Breast epithelium (tissue), 4 donors: ENCODE measurements around the gene HDAC4. TPM values are rescaled to one million over a fixed set of nuclear protein-coding genes. Genes with fewer than 3 reads are reported as not detected.

Experiments
- DNase-seq, 2 donors: peaks; one replicate each; pipeline ENCODE4 v3.0.0-alpha.2; 2019; ENCODE audit warnings: low spot score in 2 of 2
- H3K27ac ChIP-seq, 2 donors: fragments of 200-600 bp; sonication (generic) in 1 of 2; one replicate each; pipeline ENCODE4 v1.5.1; 2016 to 2019; ENCODE audit warnings: mild to moderate bottlenecking in 1 of 2
- H3K27me3 ChIP-seq, 2 donors: fragments of 200-600 bp; sonication (generic) in 1 of 2; one replicate each; pipeline versions ENCODE4 v1.5.1 to v1.6.0; 2017 to 2019; ENCODE audit warnings: control low read depth in 1 of 2, mild to moderate bottlenecking in 1 of 2
- H3K36me3 ChIP-seq: fragments of 200-600 bp; one replicate; pipeline ENCODE4 v1.5.1; 2019
- H3K4me1 ChIP-seq, 2 donors: fragments of 200-600 bp; sonication (generic); one replicate each; pipeline ENCODE4 v1.5.1; 2016 to 2019; ENCODE audit warnings: control low read depth in 1 of 2
- H3K4me3 ChIP-seq, 3 donors: fragments of 200-600 bp; sonication (generic); 1 replicate in 2 of 3; 2 replicates in 1 of 3; pipeline ENCODE4 v1.5.1; 2016 to 2019; ENCODE audit warnings: mild to moderate bottlenecking in 3 of 3, moderate library complexity in 2 of 3
- H3K9me3 ChIP-seq, 2 donors: fragments of 200-600 bp; sonication (generic) in 1 of 2; one replicate each; pipeline ENCODE4 v1.5.1; 2016 to 2019; ENCODE audit warnings: control low read depth in 1 of 2
- CTCF ChIP-seq, 3 donors: fragments of 450-650 bp; IDR thresholded peaks; one replicate each; pipeline ENCODE4 v1.5.1; 2016 to 2017; ENCODE audit warnings: antibody characterized with exemption in 3 of 3, mild to moderate bottlenecking in 3 of 3, moderate library complexity in 3 of 3
- POLR2A ChIP-seq: fragments of 450-650 bp; IDR thresholded peaks from one replicate; pipeline ENCODE4 v1.6.1; 2016; ENCODE audit warnings: antibody characterized with exemption, mild to moderate bottlenecking, moderate library complexity
- POLR2AphosphoS5 ChIP-seq, 3 donors: sonication (generic); formaldehyde crosslinking; IDR thresholded peaks; one replicate each; pipeline ENCODE4 v1.6.1; 2017; ENCODE audit warnings: antibody characterized with exemption in 3 of 3
- intact Hi-C: fragments of 100-400 bp; cut with DNase I; formaldehyde crosslinking; loops from one replicate; pipeline ENCODE4 v1.15.1; 2023; ENCODE audit warnings: low total_unique reads
- total RNA-seq, 3 donors: library from RNA; depleted of rRNA; stranded (reverse); fragments of >200 nt; gene quantifications; one replicate each; pipeline ENCODE4 v1.1.0, GENCODE V29; 2016

HDAC4 gene
- total RNA-seq, 3 donors from 2014 or later: 20.3 to 36.0 (median 32.8) TPM

GRCh38 chr2:239222706-239223309 lies 178.0 kb downstream of the HDAC4 start:
- TF ChIP-seq CTCF (IDR thresholded peaks at IDR 0.05): no peak
- TF ChIP-seq POLR2AphosphoS5 (IDR thresholded peaks at IDR 0.05): no peak
- intact Hi-C loops: no loop called here
- H3K9me3 ChIP-seq: no peaks in the 10 kb centered on the region
- peaks cover 15 to 16% of the 10 kb centered on the region in 2 donors for H3K4me1 ChIP-seq
- DNase-seq: no peak
- peak overlapping the region; percentile 70 to 80 for H3K27ac ChIP-seq
- no peaks in the 10 kb centered on the region for H3K36me3 ChIP-seq
- H3K27me3 ChIP-seq: no peaks in the 10 kb centered on the region
- no peak overlapping the region for H3K4me3 ChIP-seq

GRCh38 chr2:239222312-239222660 lies 178.5 kb downstream of the HDAC4 start:
- no peaks in the 10 kb centered on the region for H3K36me3 ChIP-seq
- H3K4me3 ChIP-seq: peak overlapping the region; percentile 16 to 50 (median 20)
- no peaks in the 10 kb centered on the region for H3K9me3 ChIP-seq
- H3K27ac ChIP-seq: peak overlapping the region; percentile 80 to 81
- no peak for TF ChIP-seq CTCF (IDR thresholded peaks at IDR 0.05)
- no peak for TF ChIP-seq POLR2A
- TF ChIP-seq POLR2AphosphoS5 (IDR thresholded peaks at IDR 0.05): no peak
- no peak for DNase-seq
- intact Hi-C loops: no loop called here
- no peaks in the 10 kb centered on the region for H3K27me3 ChIP-seq
- peaks cover 15 to 16% of the 10 kb centered on the region in 2 donors for H3K4me1 ChIP-seq

GRCh38 chr2:239220981-239221396 lies 179.8 kb downstream of the HDAC4 start:
- no peak overlapping the region for H3K4me3 ChIP-seq
- H3K9me3 ChIP-seq: no peaks in the 10 kb centered on the region
- H3K4me1 ChIP-seq: peaks cover 9 to 15% of the 10 kb centered on the region in 2 donors
- H3K27ac ChIP-seq: peak overlapping the region; percentile 77 to 81
- no peak for DNase-seq
- H3K27me3 ChIP-seq: no peaks in the 10 kb centered on the region
- H3K36me3 ChIP-seq: no peaks in the 10 kb centered on the region
- intact Hi-C loops: no loop called here
- TF ChIP-seq POLR2AphosphoS5 (IDR thresholded peaks at IDR 0.05) (no peak), POLR2A (no peak), CTCF (IDR thresholded peaks at IDR 0.05) (no peak)

GRCh38 chr2:239220341-239220740 lies 180.5 kb downstream of the HDAC4 start:
- H3K27ac ChIP-seq: no peak overlapping the region
- H3K27me3 ChIP-seq: no peaks in the 10 kb centered on the region

More at GRCh38 chr2:239220341-239220740, 180.5 kb downstream of the HDAC4 start:
- intact Hi-C loops: no loop called here
- TF ChIP-seq POLR2A (no peak), CTCF (IDR thresholded peaks at IDR 0.05) (no peak), POLR2AphosphoS5 (IDR thresholded peaks at IDR 0.05) (no peak)
- Histone ChIP-seq H3K36me3 (no peaks in the 10 kb centered on the region), H3K4me3 (no peak overlapping the region), H3K4me1 (peaks cover 4 to 15% of the 10 kb centered on the region in 2 donors), H3K9me3 (no peaks in the 10 kb centered on the region)
- DNase-seq: no peak
